ENCODE data around the gene FOXD1.
"Not testable (repeated sequence)": the region's sequence is repeated elsewhere in the genome, so short reads cannot be mapped to it uniquely, and the experiment has no call there.

FOXD1 gene

DNA sequence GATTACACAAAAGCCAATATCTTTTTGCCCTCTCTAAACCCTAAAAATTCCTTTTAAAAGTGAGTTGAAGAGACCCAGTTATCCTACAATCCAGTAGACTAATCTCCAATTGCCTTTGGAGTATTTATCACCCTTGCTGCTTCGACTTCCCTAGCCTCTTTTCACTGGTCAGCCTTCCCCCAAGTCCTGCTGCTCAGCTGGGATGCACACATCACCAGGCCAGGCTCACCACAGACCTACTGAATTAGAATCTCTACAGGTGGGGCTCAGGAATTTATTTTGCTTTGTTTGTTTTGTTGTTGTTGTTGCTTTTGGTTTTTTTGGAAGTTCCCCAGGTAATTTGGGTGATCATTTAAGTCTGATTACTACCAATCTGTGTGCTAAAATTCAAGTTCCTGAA is 11.6 kb upstream of the FOXD1 start:
- no peak for DNase-seq

DNA sequence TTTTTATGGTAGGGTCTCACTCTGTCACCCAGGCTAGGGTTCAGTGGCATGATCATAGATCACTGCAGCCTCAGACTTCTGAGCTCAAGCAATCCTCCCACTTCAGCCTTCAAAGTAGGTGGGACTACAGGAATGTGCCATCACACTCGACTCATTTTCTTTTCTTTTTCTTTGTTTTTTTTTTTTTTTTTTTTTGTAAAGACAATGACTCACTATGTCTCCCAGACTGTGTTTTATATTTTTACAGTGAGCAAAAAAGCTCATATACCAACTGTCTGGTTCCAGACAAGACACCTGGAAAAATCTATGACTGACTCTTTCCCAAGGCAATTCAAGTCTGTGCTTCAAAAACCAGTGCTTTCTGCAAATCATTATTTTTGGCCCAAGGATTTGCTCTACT is 10.8 kb upstream of the FOXD1 start:
- DNase-seq = no peak

DNA sequence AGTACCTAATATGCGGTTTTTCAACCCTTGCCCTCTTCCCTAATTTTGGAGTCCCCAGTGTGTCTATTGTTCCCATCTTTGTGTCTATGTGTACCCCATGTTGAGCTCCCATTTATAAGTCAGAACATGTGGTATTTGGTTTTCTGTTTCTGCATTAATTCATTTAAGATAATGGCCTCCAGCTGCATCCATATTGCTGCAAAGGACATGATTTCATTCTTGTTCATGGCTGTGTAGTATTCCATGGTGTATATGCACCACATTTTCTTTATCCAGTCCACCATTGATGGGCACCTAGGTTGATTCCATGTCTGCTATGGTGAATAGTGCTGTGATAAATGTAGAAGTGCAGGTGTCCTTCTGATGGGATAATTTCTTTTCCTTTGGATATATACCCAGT is 7.9 kb upstream of the FOXD1 start:
- not testable (repeated sequence) for DNase-seq

GRCh38 chr5:73454379-73455036 is 5.9 kb upstream of the FOXD1 start:
- peak in 1 of 5 donors; percentile 20 for DNase-seq

DNA sequence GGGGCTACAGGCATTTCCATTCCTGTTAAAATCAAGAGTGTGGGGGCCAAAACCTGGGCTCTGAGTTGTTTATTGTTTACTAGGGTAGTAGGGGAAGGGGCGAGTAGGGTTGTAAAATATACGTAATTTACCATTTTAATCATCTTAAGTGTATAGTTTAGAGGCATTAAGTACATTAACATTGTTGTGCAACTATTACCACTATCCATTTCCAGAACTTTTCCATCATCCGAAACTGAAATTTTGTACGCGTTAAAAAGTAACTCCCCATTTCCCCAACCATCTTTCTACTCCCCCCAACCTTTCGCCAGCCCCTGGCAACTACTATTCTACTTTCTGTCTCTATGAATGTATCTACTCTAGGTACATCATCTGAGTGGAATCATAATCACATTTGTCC is 3.6 kb upstream of the FOXD1 start:
- DNase-seq = no peak

GRCh38 chr5:73451224-73452130 is 2.9 kb upstream of the FOXD1 start:
- DNase-seq = peak; percentile 52 to 67 (median 54)

DNA sequence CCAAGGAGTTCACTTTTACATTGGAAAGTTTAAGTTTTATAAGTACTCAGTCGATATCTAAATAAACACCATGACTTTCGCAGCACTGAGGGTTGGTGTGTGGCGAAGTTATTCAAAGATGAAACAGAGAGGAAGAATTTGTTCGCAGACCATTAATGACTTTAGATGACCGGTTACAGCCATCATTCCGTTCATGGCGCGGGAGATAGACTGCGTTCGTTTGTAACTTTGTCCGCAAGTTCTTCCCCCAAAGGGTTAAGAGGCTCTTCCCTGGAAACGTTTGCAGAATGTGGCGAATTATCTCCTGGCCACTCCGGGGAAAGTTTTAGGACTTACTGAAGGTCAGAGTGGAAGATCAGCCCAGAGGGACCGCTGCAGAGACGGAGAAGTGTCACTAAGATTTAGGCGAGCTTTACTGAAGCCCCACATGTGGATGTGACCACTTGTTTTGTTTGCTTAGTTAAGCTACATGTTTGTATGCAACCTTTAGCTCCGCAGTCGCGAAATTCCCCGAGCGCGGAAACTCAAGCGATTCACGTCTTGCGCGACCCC is 2.2 kb upstream of the FOXD1 start:
- no peak for DNase-seq

DNA sequence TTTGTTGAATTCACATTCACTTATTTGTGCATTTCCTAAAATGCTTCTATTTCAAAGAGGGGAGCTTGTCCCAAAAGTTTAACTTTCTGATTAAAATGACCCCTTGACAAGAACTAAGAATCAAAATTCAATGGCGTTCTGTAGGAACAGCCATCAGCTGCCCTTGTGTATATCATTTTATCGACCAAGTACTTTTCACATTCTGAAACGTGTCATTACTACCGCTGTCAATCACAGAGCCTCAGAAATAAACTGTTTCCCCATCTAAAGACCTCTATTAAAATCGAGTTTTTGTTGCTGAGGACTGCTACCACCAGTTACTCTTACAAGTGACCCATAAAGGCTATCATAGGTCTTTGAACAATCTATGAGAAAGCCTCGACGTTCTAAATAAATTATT is 1.6 kb upstream of the FOXD1 start:
- DNase-seq = no peak

GRCh38 chr5:73447530-73448462 is 781 bp downstream of the FOXD1 start:
- DNase-seq = peak in 3 of 5 donors; percentile 30 to 50 (median 34)

- DNase-seq = no peak
These were observed 1.7 kb downstream of the FOXD1 start for GRCh38 chr5:73446631-73447529.

DNA sequence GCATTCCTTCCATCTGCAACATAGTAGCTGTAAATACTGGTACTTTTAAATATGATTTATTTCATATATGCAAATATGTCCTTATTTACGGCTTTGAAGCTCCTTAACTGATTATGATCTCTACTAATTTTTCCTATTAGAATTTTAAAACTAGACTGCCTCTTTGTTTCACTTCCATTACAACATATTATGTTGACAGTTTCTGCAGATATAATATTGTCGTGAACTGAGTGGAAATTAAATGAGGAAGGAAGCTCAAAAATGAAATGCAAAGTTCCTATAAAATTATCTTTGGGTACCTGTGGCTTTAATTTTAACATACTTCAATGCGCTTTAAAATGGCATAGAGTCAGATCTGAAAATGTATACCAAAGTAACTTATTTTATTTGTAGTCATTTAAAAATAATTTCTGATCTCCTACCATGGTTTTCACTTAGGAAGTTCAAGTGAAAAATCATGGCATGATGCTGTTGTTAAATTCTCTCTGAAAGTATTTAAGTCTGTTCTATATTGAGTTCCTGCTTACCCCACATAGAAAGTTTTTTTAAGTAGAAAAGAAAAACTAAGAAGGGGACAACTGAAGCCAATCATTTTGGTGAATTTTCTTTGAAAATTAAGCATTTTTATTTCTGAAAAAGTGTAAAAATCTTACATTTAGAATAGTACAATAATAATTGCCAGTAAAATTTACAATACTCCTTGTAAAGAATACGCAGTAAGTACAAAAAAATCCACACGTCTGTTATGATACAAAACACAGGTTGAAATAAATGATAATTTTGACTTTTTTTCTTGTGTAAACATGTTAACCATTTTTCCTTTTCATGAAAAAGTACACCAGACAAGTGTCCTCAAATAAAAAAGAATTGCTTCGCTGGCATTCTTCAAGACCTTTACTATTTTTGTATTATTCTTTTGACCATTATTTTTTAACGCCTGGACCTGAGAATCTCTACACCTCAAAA is 2.6 kb downstream of the FOXD1 start:
- DNase-seq = no peak

- no peak for DNase-seq
These were observed 3.8 kb downstream of the FOXD1 start for GRCh38 chr5:73444499-73445438.

DNA sequence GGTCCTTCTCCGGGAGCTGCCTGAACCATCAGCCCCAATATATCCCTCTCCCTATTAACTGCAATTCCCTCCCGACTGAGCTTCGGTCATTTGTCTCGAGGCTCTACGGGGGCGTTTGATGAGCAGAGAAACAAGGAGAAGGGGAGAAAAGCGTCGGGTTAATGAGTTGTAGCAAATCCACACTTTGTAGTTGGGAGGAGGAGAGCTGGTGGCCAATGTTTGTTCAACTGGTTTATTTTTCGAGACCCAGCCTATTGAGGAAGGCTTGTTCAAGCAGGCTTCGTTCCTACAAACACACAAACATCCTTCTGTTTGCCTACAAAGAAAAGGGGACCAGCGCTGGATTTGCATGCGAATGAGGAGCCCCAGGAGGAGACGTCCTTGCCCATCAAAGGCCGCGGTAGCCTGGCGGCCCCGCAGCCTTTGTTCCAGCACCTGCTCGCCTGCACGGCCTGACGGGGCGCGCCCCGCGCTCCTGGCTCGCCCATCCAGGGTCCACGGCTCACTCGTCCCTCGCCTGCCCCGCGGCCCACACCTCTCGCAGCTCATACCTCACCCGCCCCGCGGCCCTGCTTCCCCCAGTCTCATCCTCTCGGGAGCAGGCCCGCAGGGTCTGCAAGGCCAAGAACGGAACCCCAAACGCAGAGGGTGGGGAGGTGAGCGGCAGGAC is 4.6 kb downstream of the FOXD1 start:
- DNase-seq = no peak

DNA sequence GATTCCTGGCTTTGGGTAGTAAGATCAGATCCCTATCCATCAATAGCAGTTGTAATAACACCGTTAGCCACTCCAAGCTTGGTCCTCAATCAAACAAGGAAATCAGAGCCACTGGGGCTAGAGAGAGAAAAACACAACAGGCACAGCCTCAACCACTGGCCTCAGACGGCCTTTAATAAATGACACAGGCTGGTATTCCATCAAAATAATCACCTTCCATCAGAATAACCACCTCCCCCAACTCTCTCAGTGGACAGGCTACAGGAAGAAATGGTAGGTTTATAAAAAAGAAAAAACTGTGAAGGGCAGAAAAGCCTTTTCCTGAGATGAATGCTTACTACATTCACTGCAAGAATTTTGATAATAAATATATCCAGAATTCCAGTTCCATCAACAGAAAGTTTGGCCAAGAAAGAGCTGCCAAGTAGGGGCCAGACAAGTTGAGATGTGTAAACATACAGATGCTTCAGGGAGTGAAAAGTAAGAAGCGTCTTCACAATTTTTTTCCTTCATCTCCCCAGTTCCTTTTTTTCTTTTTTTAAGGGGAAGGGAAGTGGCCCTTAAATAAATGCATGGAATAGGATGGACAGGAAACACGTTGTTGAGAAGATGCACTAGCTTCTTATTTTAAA is 5.5 kb downstream of the FOXD1 start:
- no peak for DNase-seq

DNA sequence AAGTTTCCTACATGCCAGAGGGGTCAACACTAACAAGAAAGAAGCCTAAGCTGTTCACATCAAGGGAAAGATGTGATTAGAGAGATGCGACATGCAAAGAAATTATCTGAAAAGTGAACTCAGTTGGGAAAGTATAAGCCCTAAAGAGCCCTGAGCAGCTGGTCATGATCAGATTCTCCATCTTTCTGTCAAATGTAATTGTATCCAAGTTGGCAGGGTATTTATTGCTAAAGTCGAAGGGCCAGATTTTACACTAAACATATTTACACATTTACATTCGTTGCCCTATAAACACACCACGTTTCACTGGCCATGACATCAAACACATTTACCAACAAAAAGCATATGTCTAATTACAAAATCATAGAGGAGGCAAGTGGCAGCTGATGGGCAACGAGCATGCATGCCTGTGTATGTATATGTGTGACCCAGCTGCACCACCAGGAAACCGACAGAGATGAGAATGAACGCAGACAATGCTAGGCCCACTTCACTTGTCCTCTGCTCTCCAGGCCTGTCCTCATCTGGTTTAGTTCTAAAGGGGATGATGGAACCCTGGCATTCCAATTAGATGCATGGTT is 6.3 kb downstream of the FOXD1 start:
- DNase-seq = no peak

GRCh38 chr5:73441378-73441777 is 7.2 kb downstream of the FOXD1 start:
- no peak for DNase-seq

GRCh38 chr5:73440262-73440661 is 8.3 kb downstream of the FOXD1 start:
- DNase-seq = no peak
